GM19025 (cell line): ENCODE measurements around the gene PZP.
"Not testable (repeated sequence)": the region's sequence is repeated elsewhere in the genome, so short reads cannot be mapped to it uniquely, and the experiment has no call there.

ENCODE experiments used
- ATAC-seq: cut with Tn5 transposase; IDR thresholded peaks from one replicate; pipeline ENCODE4 v1.9.1; 2021; ENCODE audit warnings: mild to moderate bottlenecking, low read depth, moderate library complexity; ENCODE audit not compliant: unreplicated experiment

Gene PZP

GRCh38 chr12:9208229-9208628 is at the start of gene PZP:
Gene PZP (minus strand): TSS chr12:9208395. CDS start chr12:9208341, 54 bp downstream.
- no peak for ATAC-seq

- ATAC-seq: no peak
Observed at GRCh38 chr12:9256758-9257405, 48.7 kb upstream of the PZP start.

- ATAC-seq: no peak
Observed at GRCh38 chr12:9256341-9256740, 48.1 kb upstream of the PZP start.

- ATAC-seq: no peak
Observed at GRCh38 chr12:9255837-9256236, 47.6 kb upstream of the PZP start.

GRCh38 chr12:9253464-9253863 is 45.3 kb upstream of the PZP start:
- no peak for ATAC-seq

GRCh38 chr12:9252791-9253190 is 44.6 kb upstream of the PZP start:
- ATAC-seq: not testable (repeated sequence)

GRCh38 chr12:9252256-9252655 is 44.1 kb upstream of the PZP start:
- no peak for ATAC-seq

GRCh38 chr12:9248435-9248834 is 40.2 kb upstream of the PZP start:
- ATAC-seq: no peak

GRCh38 chr12:9244894-9245293 is 36.7 kb upstream of the PZP start:
- ATAC-seq: peak; percentile 64

- ATAC-seq: no peak
Observed at GRCh38 chr12:9243999-9244649, 35.9 kb upstream of the PZP start.

- ATAC-seq: no peak
Observed at GRCh38 chr12:9241301-9241700, 33.1 kb upstream of the PZP start.

- no peak for ATAC-seq
Observed at GRCh38 chr12:9240776-9241175, 32.6 kb upstream of the PZP start.

GRCh38 chr12:9240004-9240635 is 31.9 kb upstream of the PZP start:
- not testable (repeated sequence) for ATAC-seq

GRCh38 chr12:9237286-9237685 is 29.1 kb upstream of the PZP start:
- ATAC-seq: no peak

- no peak for ATAC-seq
Observed at GRCh38 chr12:9235519-9235918, 27.3 kb upstream of the PZP start.

- ATAC-seq: no peak
Observed at GRCh38 chr12:9227950-9228349, 19.8 kb upstream of the PZP start.

GRCh38 chr12:9223830-9224229 is 15.6 kb upstream of the PZP start:
- ATAC-seq: no peak

GRCh38 chr12:9221483-9221882 is 13.3 kb upstream of the PZP start:
- no peak for ATAC-seq

GRCh38 chr12:9221011-9221410 is 12.8 kb upstream of the PZP start:
- ATAC-seq: not testable (repeated sequence)

- ATAC-seq: no peak
Observed at GRCh38 chr12:9214534-9214933, 6.3 kb upstream of the PZP start.

- no peak for ATAC-seq
Observed at GRCh38 chr12:9211687-9212086, 3.5 kb upstream of the PZP start.

- no peak for ATAC-seq
Observed at GRCh38 chr12:9204380-9204779, 3.8 kb downstream of the PZP start.
